Keratinocyte (primary cell): Measurements from ENCODE around the gene ALOX12B. TPM values are rescaled to one million over a fixed set of nuclear protein-coding genes. Genes with fewer than 3 reads are reported as not detected.

Source experiments
- DNase-seq: peaks from one replicate; pipeline ENCODE4 v3.0.0-alpha.2; 2011; ENCODE audit warnings: low read depth, missing footprints, low spot score
- FAIRE-seq: peaks from 2 replicates; lab custom pipeline; 2011; peaks lifted over from hg19 to GRCh38; lab: Jason Lieb, UNC
- H2AFZ ChIP-seq: 2 replicates; pipeline ENCODE4 v1.6.0; 2012; ENCODE audit warnings: low read length, control low read depth, inconsistent platforms; ENCODE audit not compliant: control insufficient read depth
- H3K27ac ChIP-seq: 2 replicates; pipeline ENCODE4 v1.5.1; 2011; ENCODE audit warnings: low read length; ENCODE audit not compliant: control insufficient read depth, insufficient read depth
- H3K27me3 ChIP-seq: 3 replicates; pipeline ENCODE4 v1.6.0; 2011; ENCODE audit warnings: low read length; ENCODE audit not compliant: control insufficient read depth, insufficient read depth; ENCODE audit errors: extremely low read depth
- H3K36me3 ChIP-seq, 2 experiments: 2 replicates in 1 of 2; 3 replicates in 1 of 2; pipeline ENCODE4 v1.5.1; 2011; ENCODE audit warnings: low read length in 2 of 2, mild to moderate bottlenecking in 1 of 2; ENCODE audit not compliant: control insufficient read depth in 2 of 2, insufficient read depth in 2 of 2; ENCODE audit errors: extremely low read depth in 1 of 2
- H3K4me1 ChIP-seq: 3 replicates; pipeline ENCODE4 v1.5.1; 2011; ENCODE audit warnings: low read length; ENCODE audit not compliant: control insufficient read depth, insufficient read depth; ENCODE audit errors: extremely low read depth
- H3K4me2 ChIP-seq: 3 replicates; pipeline ENCODE4 v1.6.0; 2011; ENCODE audit warnings: low read depth, low read length; ENCODE audit not compliant: control insufficient read depth, insufficient read depth; ENCODE audit errors: extremely low read depth
- H3K4me3 ChIP-seq, 3 experiments: fragments of 200-600 bp in 1 of 3; sonication (generic) in 1 of 3; 2 replicates in 2 of 3; 3 replicates in 1 of 3; pipeline ENCODE4 v1.5.1; 2011 to 2016; ENCODE audit warnings: low read length in 3 of 3, mild to moderate bottlenecking in 3 of 3, control low read depth in 2 of 3, inconsistent platforms in 1 of 3, low read depth in 1 of 3, mixed read lengths in 1 of 3, mixed run types in 1 of 3, moderate library complexity in 1 of 3; ENCODE audit not compliant: control insufficient read depth in 2 of 3, insufficient read depth in 2 of 3; ENCODE audit errors: extremely low read depth in 1 of 3
- H3K79me2 ChIP-seq: 2 replicates; pipeline ENCODE4 v1.6.0; 2012; ENCODE audit warnings: low read length; ENCODE audit not compliant: control insufficient read depth, insufficient read depth
- H3K9ac ChIP-seq: 3 replicates; pipeline ENCODE4 v1.6.0; 2011; ENCODE audit warnings: low read length; ENCODE audit not compliant: control insufficient read depth, insufficient read depth; ENCODE audit errors: extremely low read depth
- H3K9me1 ChIP-seq: 3 replicates; pipeline ENCODE4 v1.6.0; 2011; ENCODE audit warnings: low read length; ENCODE audit not compliant: control insufficient read depth, insufficient read depth; ENCODE audit errors: extremely low read depth
- H3K9me3 ChIP-seq: 2 replicates; pipeline ENCODE4 v1.5.1; 2012; ENCODE audit warnings: low read depth, low read length; ENCODE audit not compliant: control insufficient read depth
- H4K20me1 ChIP-seq: 3 replicates; pipeline ENCODE4 v1.6.0; 2011; ENCODE audit warnings: low read length; ENCODE audit not compliant: control insufficient read depth, insufficient read depth; ENCODE audit errors: extremely low read depth
- CTCF ChIP-seq, 3 experiments: IDR thresholded peaks in 1 of 3; conservative IDR thresholded peaks in 1 of 3; optimal IDR thresholded peaks in 1 of 3; 2 replicates in 2 of 3; 3 replicates in 1 of 3; pipeline versions ENCODE3 to v1.5.1; 2011; ENCODE audit warnings: low read length in 3 of 3, mild to moderate bottlenecking in 3 of 3, moderate library complexity in 2 of 3, control low read depth in 1 of 3, inconsistent platforms in 1 of 3; ENCODE audit not compliant: insufficient read depth in 2 of 3; ENCODE audit errors: extremely low read depth in 1 of 3
- EZH2 ChIP-seq: IDR thresholded peaks from one replicate; pipeline ENCODE4 v1.6.1; 2012; ENCODE audit warnings: inconsistent platforms, mild to moderate bottlenecking, low read length, moderate library complexity
- dilution Hi-C: fragments of 300-500 bp; cut with MboI; formaldehyde crosslinking; loops from one replicate; pipeline ENCODE4 v1.7.0; 2020; ENCODE audit warnings: low sequenced_read_pairs; ENCODE audit not compliant: extremely low pct_ligation_motif_present
- polyA plus RNA-seq, 5 experiments: library from polyadenylated mRNA; depleted of rRNA in 3 of 5; stranded (reverse) in 3 of 5; stranded (forward) in 1 of 5; unstranded in 1 of 5; fragments of >200 nt; gene quantifications; 1 replicate in 1 of 5; 2 replicates in 3 of 5; 3 replicates in 1 of 5; pipeline versions ENCODE4 v1.2.1 to v1.2.3, GENCODE V29; 2011 to 2012; ENCODE audit warnings: missing spikeins in 2 of 5, low read depth in 1 of 5, low replicate concordance in 1 of 5

The ALOX12B gene
- polyA plus RNA-seq, 1 donor (not counting 4 experiments of a cell fraction or from before 2014, with no cell fraction given): 0.47 TPM

DNA sequence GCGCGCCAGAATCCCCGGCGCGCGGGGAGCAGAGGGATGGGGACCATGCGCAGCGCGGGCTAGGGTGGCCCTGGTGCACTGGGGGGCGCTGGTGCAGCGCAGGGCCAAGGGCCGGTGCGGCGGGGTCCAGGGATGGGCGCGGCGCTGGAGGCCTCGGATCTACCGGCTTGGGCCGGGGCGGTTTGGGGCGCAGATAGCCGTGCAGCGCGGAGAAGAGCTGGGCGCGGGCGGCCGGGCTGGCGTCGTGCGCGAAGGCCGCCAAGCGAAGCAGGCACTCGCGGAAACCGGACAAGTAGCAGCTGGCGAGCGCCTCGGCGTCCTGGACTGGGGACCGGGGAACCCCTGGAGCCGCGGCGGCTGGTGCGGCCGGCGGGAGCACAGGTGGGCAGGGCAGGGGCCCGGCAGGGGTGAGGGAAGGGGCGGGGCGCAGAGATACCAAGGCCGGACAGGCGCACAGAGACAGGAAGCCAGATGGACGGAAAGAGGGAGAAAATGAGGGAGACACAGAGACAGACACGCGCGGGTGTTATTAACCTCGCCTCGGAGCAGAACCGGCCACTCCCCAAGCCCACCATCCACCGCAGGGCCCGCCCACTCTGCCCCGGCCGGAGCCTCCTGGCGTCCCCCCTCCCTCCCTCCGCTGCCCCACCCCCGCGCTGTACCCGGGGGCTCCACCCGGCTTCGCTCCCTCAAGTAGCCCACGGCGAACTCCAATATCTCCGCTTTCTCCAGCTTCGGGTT, 34.3 kb upstream of the ALOX12B start:
- dilution Hi-C loops: no loop called here
- no peaks in the 10 kb centered on the region for H3K36me3 ChIP-seq
- no peak overlapping the region for H3K27ac ChIP-seq
- peaks cover 26% of the 10 kb centered on the region for H3K27me3 ChIP-seq
- H2AFZ ChIP-seq: peak overlapping the region; percentile 7
- DNase-seq (no peak), FAIRE-seq (no peak)
- H3K9me3 ChIP-seq: no peaks in the 10 kb centered on the region
- peaks cover 4% of the 10 kb centered on the region for H4K20me1 ChIP-seq
- peak overlapping the region; percentile 49 to 93 (median 78) for H3K4me3 ChIP-seq
- peak overlapping the region; percentile 54 for H3K9ac ChIP-seq
- peaks cover 50% of the 10 kb centered on the region for H3K4me1 ChIP-seq
- peak overlapping the region; percentile 92 for H3K4me2 ChIP-seq
- TF ChIP-seq CTCF (optimal IDR thresholded peaks at IDR 0.05 in 1 of 3, IDR thresholded peaks at IDR 0.05 in 1 of 3, conservative IDR thresholded peaks at IDR 0.05 in 1 of 3; ENCODE audit: extremely low read depth in 1 of 3, insufficient read depth in 2 of 3, low read length in 3 of 3) (peak; percentile 22 to 82 (median 44)), EZH2 (no peak)
- peaks cover 3% of the 10 kb centered on the region for H3K9me1 ChIP-seq
- no peaks in the 10 kb centered on the region for H3K79me2 ChIP-seq

DNA sequence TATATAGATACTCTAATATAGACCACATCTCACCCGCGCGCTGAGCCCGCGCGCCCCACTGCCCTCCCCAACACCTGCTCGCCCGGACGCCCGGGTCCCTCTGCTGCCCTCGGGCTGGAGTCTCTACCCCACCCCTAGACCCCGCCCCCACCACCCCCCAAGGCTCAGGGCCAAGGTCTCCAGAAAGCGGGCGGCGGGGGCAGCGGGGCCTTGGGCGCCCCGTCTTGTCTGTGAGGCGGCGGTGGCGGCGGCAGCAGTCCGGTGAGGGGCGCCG, 33.8 kb upstream of the ALOX12B start:
- no peak for DNase-seq
- no peak for FAIRE-seq
- H3K27ac ChIP-seq: no peak overlapping the region
- H3K79me2 ChIP-seq: no peaks in the 10 kb centered on the region
- H3K4me1 ChIP-seq: peaks cover 50% of the 10 kb centered on the region
- H3K9ac ChIP-seq: peak overlapping the region; percentile 54
- peaks cover 3% of the 10 kb centered on the region for H3K9me1 ChIP-seq
- peaks cover 4% of the 10 kb centered on the region for H4K20me1 ChIP-seq
- H3K4me2 ChIP-seq: peak overlapping the region; percentile 98
- peak overlapping the region; percentile 49 to 89 (median 81) for H3K4me3 ChIP-seq
- no peaks in the 10 kb centered on the region for H3K9me3 ChIP-seq
- H3K27me3 ChIP-seq: peaks cover 26% of the 10 kb centered on the region
- H2AFZ ChIP-seq: no peak overlapping the region
- TF ChIP-seq EZH2 (no peak), CTCF (optimal IDR thresholded peaks at IDR 0.05 in 1 of 3, IDR thresholded peaks at IDR 0.05 in 1 of 3, conservative IDR thresholded peaks at IDR 0.05 in 1 of 3; ENCODE audit: extremely low read depth in 1 of 3, insufficient read depth in 2 of 3, low read length in 3 of 3) (no peak)
- dilution Hi-C loops: no loop called here
- H3K36me3 ChIP-seq: no peaks in the 10 kb centered on the region
